Fibroblast of peridontal ligament (primary cell): ENCODE data around the gene SNF8.
"Not testable (repeated sequence)": the region's sequence is repeated elsewhere in the genome, so short reads cannot be mapped to it uniquely, and the experiment has no call there.

Source experiments
- DNase-seq: peaks from one replicate; pipeline ENCODE4 v3.0.0-alpha.2; 2010; ENCODE audit errors: extremely low read depth

SNF8 gene

DNA sequence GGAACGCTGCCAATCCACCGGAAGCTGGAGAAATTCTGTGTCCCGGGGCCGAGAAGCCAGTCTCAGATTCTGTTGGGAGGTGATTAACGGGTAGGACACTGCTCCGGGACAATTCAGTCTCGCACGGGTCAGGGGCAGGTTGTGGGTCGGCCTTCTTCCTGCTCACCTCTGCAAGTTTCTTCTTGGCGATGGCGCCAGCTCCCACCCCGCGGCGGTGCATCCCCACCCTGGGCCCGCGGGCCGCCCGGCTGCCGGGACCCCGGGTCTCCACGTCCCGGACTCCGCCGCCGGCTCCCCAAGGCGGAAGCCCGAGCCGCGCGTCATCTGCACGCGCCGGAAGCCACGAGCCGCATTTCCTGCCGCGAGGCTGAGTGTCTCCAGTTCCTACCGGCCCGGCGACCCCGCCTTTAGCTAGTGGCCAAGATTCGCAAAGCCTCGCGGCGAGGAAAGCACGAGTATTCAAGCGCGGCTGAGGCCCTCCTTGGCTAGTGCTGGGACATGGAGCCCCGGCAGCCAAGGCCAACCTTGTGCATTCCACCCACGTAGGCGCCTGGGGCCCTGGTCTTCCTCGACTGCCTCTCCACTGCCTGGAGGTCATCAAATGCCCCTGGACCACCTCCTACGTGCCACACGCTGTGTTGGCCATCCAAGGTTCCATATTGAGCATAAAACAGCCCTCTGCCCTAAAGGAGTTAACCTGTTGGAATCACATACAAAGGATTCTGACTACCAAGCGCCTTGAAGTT, at the start of gene SNF8:
SNF8 (minus strand) TSS at position 328 of the 746 bp plus-strand sequence; CDS start at position 220, 108 bp downstream.
- DNase-seq = peak; percentile 85

DNA sequence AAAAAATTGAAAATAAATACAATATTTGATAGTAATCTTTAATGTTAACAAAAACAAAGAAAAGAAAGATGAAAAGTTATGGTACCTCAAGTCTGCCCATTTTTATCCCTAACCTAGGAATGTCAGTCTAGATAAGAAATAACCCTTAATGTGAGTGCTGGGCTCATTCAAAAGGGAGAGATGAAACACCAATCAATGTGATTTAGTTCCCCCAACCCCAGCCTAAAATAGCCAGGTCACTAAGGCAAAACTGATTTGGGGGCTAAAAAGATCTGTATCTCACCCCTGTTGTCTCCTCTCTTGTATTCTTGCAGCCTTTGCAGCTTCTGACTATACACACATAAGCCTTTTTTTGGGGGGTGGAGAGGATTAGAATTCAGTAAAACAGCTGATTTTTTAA, 49.3 kb upstream of the SNF8 start:
- DNase-seq = no peak

DNA sequence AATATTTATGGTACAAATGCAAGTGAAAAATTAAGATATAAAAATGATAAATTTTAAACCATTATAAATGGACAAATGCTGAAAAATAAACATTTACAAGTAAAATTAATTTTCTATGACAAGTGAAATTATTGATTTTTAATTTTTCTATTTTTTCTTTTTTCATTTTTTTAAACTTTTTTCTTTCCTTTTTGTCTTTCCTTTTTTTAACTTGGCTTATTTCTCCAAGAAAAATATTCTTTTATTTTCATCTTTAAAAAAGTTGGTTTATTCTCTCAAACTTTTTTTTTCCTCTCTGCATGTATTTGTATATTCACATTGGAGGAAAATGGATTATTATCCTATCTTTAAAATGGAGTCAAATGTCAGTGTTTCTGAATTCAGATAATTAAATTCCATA, 48.7 kb upstream of the SNF8 start:
- DNase-seq = no peak

DNA sequence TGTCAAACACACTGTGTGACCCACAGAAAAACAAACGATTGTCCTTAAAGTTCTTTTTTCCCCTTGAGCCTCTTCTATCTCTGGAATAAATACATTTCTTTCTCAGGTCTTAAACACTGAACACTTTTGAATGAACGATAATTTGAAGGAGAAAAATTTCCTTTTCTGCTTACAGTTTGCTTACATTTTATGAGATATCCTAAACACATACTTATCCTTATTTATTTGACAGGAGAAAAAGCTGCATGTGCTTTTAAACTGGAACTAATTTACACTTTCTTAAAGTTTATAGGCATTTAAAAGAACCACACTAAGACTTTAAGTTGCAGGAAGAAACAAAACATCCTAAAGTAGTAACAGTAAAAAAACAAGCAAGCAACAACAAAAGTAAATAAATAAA, 47.8 kb upstream of the SNF8 start:
- DNase-seq = no peak

- no peak for DNase-seq
Observed at GRCh38 chr17:48990882-48991357, 46.3 kb upstream of the SNF8 start.

DNA sequence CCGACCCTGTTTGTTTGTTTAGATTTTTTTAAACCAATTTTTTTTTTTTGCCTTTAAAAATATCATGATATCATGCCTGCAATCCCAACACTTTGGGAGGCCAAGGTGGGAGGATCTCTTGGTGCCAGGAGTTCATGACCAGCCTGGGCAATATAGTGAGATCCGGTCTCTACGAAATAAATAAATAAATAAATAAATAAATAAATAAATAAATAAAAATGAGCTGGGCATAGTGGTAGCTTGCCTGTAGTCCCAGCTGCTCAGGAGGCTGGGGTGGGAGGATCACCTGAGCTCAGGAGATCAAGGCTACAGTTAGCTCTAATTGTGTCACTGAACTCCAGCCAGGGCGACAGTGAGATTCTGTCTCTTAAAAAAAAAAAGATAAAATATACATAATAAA, 44.5 kb upstream of the SNF8 start:
- no peak for DNase-seq

GRCh38 chr17:48985436-48986245, 41.0 kb upstream of the SNF8 start:
- DNase-seq = no peak

- no peak for DNase-seq
Observed at GRCh38 chr17:48981927-48982539, 37.4 kb upstream of the SNF8 start.

GRCh38 chr17:48973806-48974205, 29.2 kb upstream of the SNF8 start:
- no peak for DNase-seq

- no peak for DNase-seq
Observed at GRCh38 chr17:48972749-48973097, 28.1 kb upstream of the SNF8 start.

GRCh38 chr17:48970865-48971687, 26.4 kb upstream of the SNF8 start:
- no peak for DNase-seq

- DNase-seq = peak; percentile 26
Observed at GRCh38 chr17:48970224-48970623, 25.6 kb upstream of the SNF8 start.

DNA sequence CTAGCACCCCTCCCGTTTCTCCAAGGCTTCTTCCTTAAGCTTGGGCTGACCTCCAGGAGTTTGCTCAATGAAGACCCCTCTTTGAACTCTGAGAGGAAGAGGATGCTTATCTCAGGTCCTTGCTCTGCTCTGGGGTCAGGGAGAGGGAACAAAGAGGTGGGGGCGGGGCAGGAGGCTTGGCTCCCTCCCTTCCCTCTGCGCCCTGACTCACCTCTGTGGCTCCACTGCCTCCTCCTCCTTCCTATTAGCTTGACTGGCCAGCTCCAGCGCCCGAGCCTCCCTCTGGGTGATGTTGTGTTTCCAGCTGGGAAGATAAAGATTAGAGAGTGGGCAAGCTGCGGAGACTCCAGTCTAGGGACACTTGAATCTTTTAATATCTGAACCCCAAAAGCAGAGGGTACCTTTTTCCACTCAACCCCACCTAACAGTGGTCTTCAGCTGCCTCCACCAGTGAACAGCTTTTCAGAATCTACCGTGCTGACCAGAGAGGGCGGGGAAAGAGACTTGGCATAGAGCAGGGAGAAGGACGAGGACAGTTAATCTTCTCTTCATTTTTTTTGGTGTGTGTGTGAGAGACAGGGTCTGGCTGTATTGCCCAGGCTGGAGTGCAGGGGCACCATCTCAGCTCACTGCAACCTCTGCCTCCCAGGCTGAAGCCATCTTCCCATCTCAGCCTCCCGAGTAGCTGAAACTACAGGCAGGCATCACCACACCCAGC, 17.0 kb upstream of the SNF8 start:
- peak; percentile 34 for DNase-seq

GRCh38 chr17:48960834-48961515, 16.3 kb upstream of the SNF8 start:
- DNase-seq = no peak

GRCh38 chr17:48954300-48954755, 9.7 kb upstream of the SNF8 start:
- peak; percentile 36 for DNase-seq

GRCh38 chr17:48952904-48953303, 8.3 kb upstream of the SNF8 start:
- no peak for DNase-seq

- no peak for DNase-seq
Observed at GRCh38 chr17:48951572-48951971, 6.9 kb upstream of the SNF8 start.

- DNase-seq = not testable (repeated sequence)
Observed at GRCh38 chr17:48945261-48945651, 614 bp upstream of the SNF8 start.

- DNase-seq = no peak
Observed at GRCh38 chr17:48933035-48933434, 11.6 kb downstream of the SNF8 start.

DNA sequence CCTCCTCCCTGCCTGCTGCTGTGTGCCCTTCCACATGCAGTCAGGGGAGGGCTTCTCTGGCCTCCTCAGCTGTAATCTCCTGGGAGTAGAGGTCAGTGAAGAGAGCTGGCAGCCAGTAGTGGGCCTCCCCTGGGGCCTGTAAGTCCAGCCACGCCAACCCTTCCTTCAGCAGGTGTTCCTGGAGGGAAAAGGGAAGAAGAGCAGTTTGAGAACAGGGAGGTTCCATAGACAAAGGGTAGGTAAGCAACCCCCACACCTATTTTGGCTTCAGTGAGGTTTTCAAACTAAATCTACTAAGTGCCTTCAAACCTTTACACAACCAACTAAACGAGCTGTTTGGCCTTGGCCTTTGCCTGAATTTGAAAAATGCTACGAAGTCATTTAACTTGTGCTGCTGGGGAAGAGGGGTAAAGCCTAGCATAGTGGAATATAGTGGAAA, 14.2 kb downstream of the SNF8 start:
- DNase-seq = no peak
